ENCODE data around the gene MAD1L1. TPM values are rescaled to one million over a fixed set of nuclear protein-coding genes. Genes with fewer than 3 reads are reported as not detected.

The MAD1L1 gene
- total RNA-seq, 1 donor from 2014 or later: 59.6 TPM

GRCh38 chr7:2102375-2102723, 130.4 kb downstream of the MAD1L1 start:
- H3K27ac ChIP-seq: no peak overlapping the region
- no peak for DNase-seq (ENCODE audit: low spot score in 2 of 2)
- H3K36me3 ChIP-seq: no peaks in the 10 kb centered on the region
- TF ChIP-seq CTCF (IDR thresholded peaks at IDR 0.05): no peak
- intact Hi-C loops (cut with DNase I): no loop called here
- no peaks in the 10 kb centered on the region for H3K9me3 ChIP-seq
- H3K4me3 ChIP-seq: no peak overlapping the region
- peaks cover 0 to 2% of the 10 kb centered on the region in 2 donors for H3K4me1 ChIP-seq
- H3K27me3 ChIP-seq: no peaks in the 10 kb centered on the region

GRCh38 chr7:2101630-2102374, 130.9 kb downstream of the MAD1L1 start:
- no peaks in the 10 kb centered on the region for H3K27me3 ChIP-seq
- no peak for DNase-seq (ENCODE audit: low spot score in 2 of 2)

GRCh38 chr7:2100278-2101208, 132.2 kb downstream of the MAD1L1 start:
- no peak overlapping the region for H3K4me3 ChIP-seq
- no peaks in the 10 kb centered on the region for H3K27me3 ChIP-seq
- no peak for DNase-seq (ENCODE audit: low spot score in 2 of 2)
- TF ChIP-seq CTCF (IDR thresholded peaks at IDR 0.05): no peak
- H3K27ac ChIP-seq: no peak overlapping the region
- H3K4me1 ChIP-seq: peaks cover 0 to 2% of the 10 kb centered on the region in 2 donors
- intact Hi-C loops (cut with DNase I): no loop called here
- H3K9me3 ChIP-seq: no peaks in the 10 kb centered on the region
- no peaks in the 10 kb centered on the region for H3K36me3 ChIP-seq

More at GRCh38 chr7:2101630-2102374, 130.9 kb downstream of the MAD1L1 start:
- no peaks in the 10 kb centered on the region for H3K9me3 ChIP-seq
- no peak overlapping the region for H3K27ac ChIP-seq
- peaks cover 0 to 2% of the 10 kb centered on the region in 2 donors for H3K4me1 ChIP-seq
- H3K36me3 ChIP-seq: no peaks in the 10 kb centered on the region
- no peak for TF ChIP-seq CTCF (IDR thresholded peaks at IDR 0.05)
- intact Hi-C loops (cut with DNase I): no loop called here
- no peak overlapping the region for H3K4me3 ChIP-seq

- no peaks in the 10 kb centered on the region for H3K36me3 ChIP-seq
- no peak for TF ChIP-seq CTCF (IDR thresholded peaks at IDR 0.05)
- DNase-seq (ENCODE audit: low spot score in 2 of 2): no peak
- intact Hi-C loops (cut with DNase I): no loop called here
- no peak overlapping the region for H3K27ac ChIP-seq
- no peaks in the 10 kb centered on the region for H3K9me3 ChIP-seq
- no peaks in the 10 kb centered on the region for H3K27me3 ChIP-seq
- H3K4me3 ChIP-seq: no peak overlapping the region
- H3K4me1 ChIP-seq: no peaks in the 10 kb centered on the region
Observed at GRCh38 chr7:2099048-2099957, 133.4 kb downstream of the MAD1L1 start.

- no peaks in the 10 kb centered on the region for H3K36me3 ChIP-seq
- TF ChIP-seq CTCF (IDR thresholded peaks at IDR 0.05): no peak
- H3K9me3 ChIP-seq: no peaks in the 10 kb centered on the region
- no peak for DNase-seq (ENCODE audit: low spot score in 2 of 2)
- no peaks in the 10 kb centered on the region for H3K27me3 ChIP-seq
- H3K4me3 ChIP-seq: no peak overlapping the region
- no peak overlapping the region for H3K27ac ChIP-seq
- intact Hi-C loops (cut with DNase I): no loop called here
- H3K4me1 ChIP-seq: no peaks in the 10 kb centered on the region
Observed at GRCh38 chr7:2098496-2098895, 134.2 kb downstream of the MAD1L1 start.

Measured in ascending aorta (tissue), 2 donors.